ENCODE results near the gene MED27. TPM values are rescaled to one million over a fixed set of nuclear protein-coding genes. Genes with fewer than 3 reads are reported as not detected.

MED27 gene
- total RNA-seq, 4 donors from 2014 or later: 4.1 to 6.3 (median 5.7) TPM

DNA sequence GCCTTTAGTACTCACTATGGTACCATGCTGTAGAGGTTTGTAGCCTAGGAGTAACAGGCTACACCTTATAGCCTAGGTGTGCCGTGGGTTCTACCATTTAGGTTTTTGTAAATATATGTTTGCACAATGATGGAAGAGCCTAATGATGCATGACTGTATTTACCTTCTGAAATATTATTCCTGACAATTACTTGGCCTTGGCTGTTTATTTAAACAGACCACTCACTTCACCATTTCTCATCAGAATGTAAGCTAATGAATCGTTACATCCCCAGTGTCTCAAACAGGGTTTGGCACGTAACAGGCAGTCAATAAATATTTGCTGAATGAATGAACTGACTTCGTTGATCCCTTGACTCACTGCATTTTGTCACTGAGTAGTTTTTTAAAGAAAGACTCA, 93.1 kb downstream of the MED27 start:
- H3K4me3 ChIP-seq: no peak overlapping the region
- H3K27ac ChIP-seq: no peak overlapping the region
- no peaks in the 10 kb centered on the region for H3K36me3 ChIP-seq
- no peaks in the 10 kb centered on the region for H3K4me1 ChIP-seq
- TF ChIP-seq POLR2A (IDR thresholded peaks at IDR 0.05): no peak
- TF ChIP-seq, protein P1, sequence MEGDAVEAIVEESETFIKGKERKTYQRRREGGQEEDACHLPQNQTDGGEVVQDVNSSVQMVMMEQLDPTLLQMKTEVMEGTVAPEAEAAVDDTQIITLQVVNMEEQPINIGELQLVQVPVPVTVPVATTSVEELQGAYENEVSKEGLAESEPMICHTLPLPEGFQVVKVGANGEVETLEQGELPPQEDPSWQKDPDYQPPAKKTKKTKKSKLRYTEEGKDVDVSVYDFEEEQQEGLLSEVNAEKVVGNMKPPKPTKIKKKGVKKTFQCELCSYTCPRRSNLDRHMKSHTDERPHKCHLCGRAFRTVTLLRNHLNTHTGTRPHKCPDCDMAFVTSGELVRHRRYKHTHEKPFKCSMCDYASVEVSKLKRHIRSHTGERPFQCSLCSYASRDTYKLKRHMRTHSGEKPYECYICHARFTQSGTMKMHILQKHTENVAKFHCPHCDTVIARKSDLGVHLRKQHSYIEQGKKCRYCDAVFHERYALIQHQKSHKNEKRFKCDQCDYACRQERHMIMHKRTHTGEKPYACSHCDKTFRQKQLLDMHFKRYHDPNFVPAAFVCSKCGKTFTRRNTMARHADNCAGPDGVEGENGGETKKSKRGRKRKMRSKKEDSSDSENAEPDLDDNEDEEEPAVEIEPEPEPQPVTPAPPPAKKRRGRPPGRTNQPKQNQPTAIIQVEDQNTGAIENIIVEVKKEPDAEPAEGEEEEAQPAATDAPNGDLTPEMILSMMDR (IDR thresholded peaks at IDR 0.05): no peak
- H3K27me3 ChIP-seq: no peaks in the 10 kb centered on the region
- DNase-seq: no peak
- H3K9me3 ChIP-seq: no peaks in the 10 kb centered on the region

DNA sequence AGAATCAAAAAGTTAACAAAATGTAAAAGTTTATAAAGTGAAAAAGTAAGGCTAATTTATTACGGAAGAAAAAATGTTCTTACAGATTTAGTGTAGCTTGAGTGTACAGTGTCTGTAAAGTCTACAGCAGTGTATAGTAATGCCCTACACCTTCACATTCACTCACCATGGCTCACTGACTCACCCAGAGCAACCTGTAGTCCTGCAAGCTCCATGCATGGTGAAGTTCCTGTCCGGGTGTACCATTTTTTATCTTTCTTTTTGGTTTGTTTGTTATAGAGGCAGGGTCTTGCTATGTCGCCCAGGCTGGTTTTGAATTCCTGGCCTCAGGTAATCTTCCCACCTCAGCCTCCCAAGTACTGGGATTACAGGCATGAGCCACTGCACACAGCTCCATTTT, 93.6 kb downstream of the MED27 start:
- no peak for DNase-seq
- no peaks in the 10 kb centered on the region for H3K9me3 ChIP-seq
- H3K27me3 ChIP-seq: no peaks in the 10 kb centered on the region
- no peak overlapping the region for H3K27ac ChIP-seq
- no peaks in the 10 kb centered on the region for H3K36me3 ChIP-seq
- H3K4me3 ChIP-seq: no peak overlapping the region
- TF ChIP-seq, protein P1 (IDR thresholded peaks at IDR 0.05): no peak
- no peak for TF ChIP-seq POLR2A (IDR thresholded peaks at IDR 0.05)
- H3K4me1 ChIP-seq: no peaks in the 10 kb centered on the region

DNA sequence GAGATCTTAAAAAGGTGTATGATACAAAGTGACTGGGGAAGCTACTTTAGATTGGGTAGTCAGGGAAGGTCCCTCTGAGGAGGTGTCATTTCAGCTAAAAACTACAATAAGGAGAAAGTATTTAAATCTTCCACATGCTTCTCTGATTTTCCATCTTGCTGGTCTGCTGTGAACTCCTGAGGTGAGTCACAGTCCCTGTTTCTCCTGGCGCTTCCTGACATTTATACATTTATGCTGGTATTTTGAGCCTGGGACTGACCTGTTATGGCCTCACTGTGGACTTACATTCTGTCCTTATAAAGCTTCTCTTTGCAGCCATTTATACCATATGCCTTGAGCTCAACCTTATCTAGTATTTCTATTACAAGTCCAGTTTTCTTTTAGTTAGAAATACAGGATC, 95.1 kb downstream of the MED27 start:
- no peaks in the 10 kb centered on the region for H3K36me3 ChIP-seq
- TF ChIP-seq, protein P1 (IDR thresholded peaks at IDR 0.05): no peak
- TF ChIP-seq POLR2A (IDR thresholded peaks at IDR 0.05): no peak
- no peaks in the 10 kb centered on the region for H3K4me1 ChIP-seq
- no peak overlapping the region for H3K27ac ChIP-seq
- no peak overlapping the region for H3K4me3 ChIP-seq
- no peaks in the 10 kb centered on the region for H3K9me3 ChIP-seq
- DNase-seq: no peak
- H3K27me3 ChIP-seq: no peaks in the 10 kb centered on the region

DNA sequence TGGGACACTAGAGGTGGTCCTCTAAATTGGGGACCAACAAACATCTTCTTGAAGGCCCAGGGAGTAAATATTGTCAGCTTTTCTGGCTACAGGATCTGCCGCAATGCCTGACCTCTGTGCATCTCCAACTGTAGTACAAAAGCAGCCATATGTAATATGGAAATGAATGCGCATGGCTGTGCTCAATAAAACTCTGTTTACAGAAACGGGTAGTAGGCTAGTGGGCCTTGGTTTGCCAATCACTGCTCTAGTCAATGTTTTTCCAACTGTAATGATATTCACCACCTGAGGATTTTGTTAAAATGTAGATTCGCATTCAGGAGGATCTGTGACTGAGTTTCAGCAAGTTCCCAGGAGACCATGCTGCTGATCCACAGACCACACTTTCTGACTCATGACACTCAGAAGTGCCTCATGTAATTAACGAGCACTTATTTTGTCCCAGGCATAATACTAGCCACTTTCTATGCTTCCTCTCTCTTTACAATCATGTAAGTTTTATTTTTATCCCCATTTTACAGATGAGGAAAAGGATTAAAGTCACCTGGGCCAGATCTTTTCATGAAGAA, 96.9 kb downstream of the MED27 start:
- no peaks in the 10 kb centered on the region for H3K9me3 ChIP-seq
- H3K4me1 ChIP-seq: no peaks in the 10 kb centered on the region
- H3K27me3 ChIP-seq: no peaks in the 10 kb centered on the region
- H3K36me3 ChIP-seq: no peaks in the 10 kb centered on the region
- no peak overlapping the region for H3K27ac ChIP-seq
- no peak overlapping the region for H3K4me3 ChIP-seq
- no peak for DNase-seq
- TF ChIP-seq POLR2A (IDR thresholded peaks at IDR 0.05): no peak
- TF ChIP-seq, protein P1 (IDR thresholded peaks at IDR 0.05): no peak

DNA sequence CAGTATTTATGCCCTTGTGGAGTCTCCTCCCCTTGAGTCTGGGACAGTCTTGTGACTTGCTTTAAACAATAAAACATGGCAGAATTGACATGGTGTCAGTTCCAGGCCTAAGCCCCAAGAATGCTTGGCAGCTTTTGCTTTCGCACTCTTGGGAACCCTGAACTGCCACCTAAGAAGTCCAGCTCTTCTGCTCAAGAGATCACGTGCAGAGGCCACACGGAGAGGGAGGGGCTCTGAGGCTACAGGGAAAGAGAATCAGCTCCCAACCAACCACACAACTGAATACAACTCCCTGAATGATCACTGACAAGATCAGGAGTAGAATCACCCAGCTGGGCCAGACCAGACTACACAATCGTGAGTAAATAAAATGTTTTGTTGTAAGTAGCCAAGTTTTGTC, 97.6 kb downstream of the MED27 start:
- H3K9me3 ChIP-seq: no peaks in the 10 kb centered on the region
- TF ChIP-seq POLR2A (IDR thresholded peaks at IDR 0.05): no peak
- TF ChIP-seq, protein P1 (IDR thresholded peaks at IDR 0.05): no peak
- H3K4me1 ChIP-seq: peaks cover 0 to 4% (median 0%) of the 10 kb centered on the region in 4 donors
- H3K36me3 ChIP-seq: no peaks in the 10 kb centered on the region
- H3K4me3 ChIP-seq: no peak overlapping the region
- H3K27ac ChIP-seq: no peak overlapping the region
- no peak for DNase-seq
- no peaks in the 10 kb centered on the region for H3K27me3 ChIP-seq
